Thyroid gland (tissue), 4 donors: ENCODE data around the gene CYP46A1.

Experiments
- CTCF ChIP-seq, 6 experiments: fragments of 200-600 bp in 3 of 6; fragments of 450-650 bp in 3 of 6; sonication (generic) in 3 of 6; IDR thresholded peaks; one replicate each; pipeline ENCODE4 v1.5.1; 2016 to 2019; ENCODE audit warnings: antibody characterized with exemption in 6 of 6, mild to moderate bottlenecking in 2 of 6, inconsistent platforms in 1 of 6, moderate library complexity in 1 of 6
- POLR2A ChIP-seq, 2 donors: fragments of 450-650 bp; IDR thresholded peaks; one replicate each; pipeline ENCODE4 v1.6.1; 2017; ENCODE audit warnings: antibody characterized with exemption in 2 of 2, mild to moderate bottlenecking in 2 of 2, moderate library complexity in 1 of 2

- TF ChIP-seq POLR2A (IDR thresholded peaks at IDR 0.05) (no peak), CTCF (IDR thresholded peaks at IDR 0.05) (no peak)
These were observed 24.0 kb upstream of the CYP46A1 start for GRCh38 chr14:99660006-99660566.
